ENCODE measurements around the gene CEP72. TPM values are rescaled to one million over a fixed set of nuclear protein-coding genes. Genes with fewer than 3 reads are reported as not detected.

Gene CEP72
- polyA plus RNA-seq, 1 donor = 12.6 TPM

DNA sequence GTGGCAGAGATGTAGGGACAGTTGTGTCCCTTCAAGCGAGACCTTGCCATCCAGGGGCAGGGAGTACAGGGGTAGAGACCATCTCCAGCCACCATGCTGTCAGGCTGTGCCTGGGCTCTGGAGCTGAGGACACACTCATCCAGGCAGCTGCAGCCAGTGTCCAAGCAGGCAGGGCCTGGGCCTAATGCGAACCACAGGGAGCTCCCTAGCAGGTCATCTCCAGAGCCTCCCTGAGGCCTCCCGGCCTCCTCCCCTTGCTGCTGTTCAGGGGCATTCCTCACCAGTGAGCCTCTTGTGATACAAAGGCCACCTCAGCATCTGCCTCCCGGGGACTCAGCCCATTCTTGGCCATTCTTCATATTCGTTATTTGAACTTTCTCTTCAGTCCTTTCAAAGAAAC, 46.0 kb downstream of the CEP72 start:
- DNase-seq = no peak

DNA sequence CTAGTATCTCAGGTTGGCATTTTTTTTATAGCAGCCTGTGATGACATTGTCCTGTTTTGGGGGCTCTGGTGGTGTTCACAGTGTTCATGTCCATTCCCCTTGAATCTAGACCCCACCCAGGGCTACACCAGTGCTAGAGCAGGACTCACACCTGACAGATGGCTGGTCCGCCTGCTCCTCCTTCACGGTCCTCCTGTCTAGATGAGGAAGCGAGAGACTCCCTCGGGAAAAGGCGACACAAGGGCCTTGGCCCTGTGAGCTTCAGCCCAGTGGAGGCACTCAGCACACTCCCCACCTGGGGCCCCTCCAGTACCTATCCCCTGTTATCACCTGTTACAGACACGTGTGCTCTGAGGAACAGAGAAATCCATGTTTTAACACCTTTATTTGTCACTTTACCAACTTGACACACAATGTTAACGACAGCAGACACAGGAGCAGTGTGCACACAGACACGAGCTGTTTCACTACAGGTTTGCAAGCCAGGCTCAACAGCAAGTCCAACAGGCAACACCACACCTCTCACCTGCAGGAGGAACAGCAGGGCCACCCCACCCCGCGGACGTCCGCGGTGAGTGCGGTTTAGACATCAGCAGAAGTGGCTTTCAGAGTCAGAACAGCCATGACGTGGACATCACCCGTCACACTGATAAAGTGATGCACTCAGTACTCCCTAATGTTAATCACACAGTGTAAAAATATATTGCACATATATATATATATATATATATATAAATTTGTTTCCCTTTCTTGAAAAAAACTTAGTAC, 47.5 kb downstream of the CEP72 start:
- no peak for DNase-seq

DNA sequence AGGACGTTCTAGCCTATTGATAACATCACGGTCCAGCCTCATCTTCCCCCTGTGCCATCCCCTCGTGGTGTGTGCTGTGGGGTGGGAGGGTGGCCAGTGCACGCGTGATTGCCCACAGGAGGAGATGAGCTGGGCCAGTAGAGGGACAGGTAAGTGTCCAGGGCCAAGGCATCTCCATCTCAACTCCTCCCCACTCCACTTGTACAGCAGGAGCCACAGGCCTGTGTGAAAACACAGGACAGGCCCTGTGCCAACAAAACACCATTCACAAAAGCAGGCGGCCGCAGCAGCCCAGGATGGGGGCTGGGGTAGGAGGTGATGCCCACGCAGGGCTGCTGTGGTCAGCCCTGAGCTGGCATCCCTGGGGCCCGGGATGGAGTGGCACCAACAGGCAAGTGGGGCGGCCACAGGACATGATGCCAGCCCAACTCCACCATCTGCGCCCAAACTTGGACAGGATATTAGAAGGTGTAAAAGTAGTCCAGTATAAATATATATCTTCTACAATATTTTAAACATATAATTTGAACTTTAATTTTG, 48.4 kb downstream of the CEP72 start:
- no peak for DNase-seq

DNA sequence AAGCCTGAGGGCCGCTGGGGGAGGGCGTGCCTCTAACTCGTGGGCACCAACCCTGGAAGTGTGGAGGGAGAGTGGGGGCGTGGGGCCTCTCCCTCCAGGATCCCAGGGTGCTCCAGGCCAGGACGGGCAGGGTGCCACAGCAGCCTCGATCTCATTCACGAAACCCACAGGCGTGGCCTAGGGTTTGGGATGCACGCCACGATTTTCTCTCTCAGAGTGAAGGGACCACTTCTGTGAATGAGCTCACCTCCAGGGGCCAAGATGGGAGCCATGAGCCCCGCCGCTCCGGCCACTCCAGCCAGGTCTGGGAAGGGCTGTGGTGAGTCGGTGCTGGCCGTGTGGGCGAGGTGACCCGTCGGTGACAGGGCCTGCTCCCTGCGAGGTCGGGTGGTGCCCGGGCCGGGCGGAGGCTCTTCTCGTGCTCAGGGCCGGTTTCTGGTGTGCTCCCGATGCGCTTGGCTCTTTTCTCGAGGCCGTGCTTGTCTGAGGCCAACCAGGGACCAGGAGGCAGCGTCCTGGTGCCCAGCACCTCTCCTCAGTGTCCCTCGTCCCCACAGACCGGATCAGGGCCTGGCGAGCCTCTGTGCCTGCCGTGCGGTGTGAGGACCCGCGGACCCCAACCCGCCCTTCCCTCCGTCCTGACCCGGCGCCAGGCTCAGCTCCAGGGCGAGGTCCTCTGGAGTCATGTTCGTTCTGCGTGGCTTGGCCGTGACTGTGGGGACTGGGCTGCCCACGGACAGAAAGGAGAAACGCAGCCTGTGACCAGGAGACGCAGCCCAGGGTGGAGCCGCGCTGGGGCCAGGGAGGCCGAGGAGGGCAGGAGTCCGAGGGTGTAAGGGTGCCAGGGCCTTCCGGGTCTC, 50.0 kb downstream of the CEP72 start:
- DNase-seq = no peak

DNA sequence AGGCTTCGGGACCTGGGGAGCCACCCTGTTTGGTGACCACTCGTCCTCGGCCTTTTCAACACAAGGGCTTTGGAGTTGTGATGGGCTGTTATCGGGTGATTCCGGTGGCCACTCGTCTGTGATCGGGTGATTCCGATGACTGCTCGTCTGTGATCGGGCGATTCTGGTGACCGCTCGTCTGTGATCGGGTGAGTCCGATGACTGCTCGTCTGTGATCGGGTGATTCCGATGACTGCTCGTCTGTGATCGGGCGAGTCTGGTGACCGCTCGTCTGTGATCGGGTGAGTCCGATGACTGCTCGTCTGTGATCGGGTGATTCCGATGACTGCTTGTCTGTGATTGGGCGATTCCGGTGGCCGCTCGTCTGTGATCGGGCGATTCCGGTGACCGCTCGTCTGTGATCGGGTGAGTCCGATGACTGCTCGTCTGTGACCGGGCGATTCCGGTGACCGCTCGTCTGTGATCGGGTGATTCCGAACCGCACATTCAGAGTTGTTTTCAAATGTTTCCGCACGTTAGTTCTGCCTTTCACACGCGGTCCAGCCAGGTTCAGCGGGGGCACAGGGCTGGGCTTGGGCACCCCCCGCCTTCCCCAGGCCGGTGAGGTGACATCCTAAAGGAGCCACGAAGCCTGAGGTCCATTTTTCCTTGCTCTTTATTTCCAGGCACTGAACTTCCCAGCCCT, 50.8 kb downstream of the CEP72 start:
- DNase-seq = no peak

DNA sequence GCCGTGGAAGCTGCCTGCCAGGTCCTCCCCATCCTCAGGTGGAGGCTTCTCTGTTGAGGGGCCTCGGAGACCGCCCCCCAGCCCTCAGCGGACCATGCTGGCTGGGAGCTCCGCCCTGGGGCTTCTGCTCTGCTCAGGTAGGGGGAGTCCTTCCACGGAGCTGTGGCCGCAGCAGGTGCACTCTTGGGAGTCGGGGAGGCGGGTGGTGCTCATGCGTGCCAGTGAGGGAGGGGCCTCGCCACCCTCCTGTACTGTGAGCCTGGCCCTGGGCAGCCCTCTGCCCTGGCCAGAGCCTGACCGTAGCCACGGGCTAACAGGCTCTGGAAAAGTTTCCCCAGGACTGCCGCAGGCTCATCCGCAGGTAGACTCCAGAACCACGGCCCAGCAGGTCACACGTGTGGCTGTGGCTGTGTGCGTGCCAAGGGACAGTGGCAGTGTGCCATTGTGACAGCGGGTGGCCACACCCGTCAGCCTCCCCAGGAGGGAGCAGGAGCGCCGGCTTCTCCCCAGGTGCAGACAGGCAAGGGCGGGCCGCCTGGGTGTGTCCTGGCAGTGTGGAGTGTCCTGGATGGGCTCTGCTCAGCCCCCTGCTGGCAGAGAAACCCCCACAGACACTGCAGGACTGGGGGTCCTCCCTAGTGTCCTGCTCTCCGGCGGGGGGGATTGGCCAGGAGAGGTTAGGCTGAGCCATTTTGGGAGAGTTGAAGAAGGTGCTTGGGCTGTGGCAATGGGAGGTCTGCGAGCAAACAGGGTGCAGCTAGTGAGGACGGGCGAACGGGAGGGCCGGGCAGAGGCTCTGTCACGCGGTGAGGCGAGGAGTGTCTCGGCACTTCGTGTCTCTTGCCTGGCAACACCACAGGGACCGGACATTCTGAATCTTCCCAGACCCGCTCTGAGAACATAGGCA, 51.5 kb downstream of the CEP72 start:
- DNase-seq = no peak

DNA sequence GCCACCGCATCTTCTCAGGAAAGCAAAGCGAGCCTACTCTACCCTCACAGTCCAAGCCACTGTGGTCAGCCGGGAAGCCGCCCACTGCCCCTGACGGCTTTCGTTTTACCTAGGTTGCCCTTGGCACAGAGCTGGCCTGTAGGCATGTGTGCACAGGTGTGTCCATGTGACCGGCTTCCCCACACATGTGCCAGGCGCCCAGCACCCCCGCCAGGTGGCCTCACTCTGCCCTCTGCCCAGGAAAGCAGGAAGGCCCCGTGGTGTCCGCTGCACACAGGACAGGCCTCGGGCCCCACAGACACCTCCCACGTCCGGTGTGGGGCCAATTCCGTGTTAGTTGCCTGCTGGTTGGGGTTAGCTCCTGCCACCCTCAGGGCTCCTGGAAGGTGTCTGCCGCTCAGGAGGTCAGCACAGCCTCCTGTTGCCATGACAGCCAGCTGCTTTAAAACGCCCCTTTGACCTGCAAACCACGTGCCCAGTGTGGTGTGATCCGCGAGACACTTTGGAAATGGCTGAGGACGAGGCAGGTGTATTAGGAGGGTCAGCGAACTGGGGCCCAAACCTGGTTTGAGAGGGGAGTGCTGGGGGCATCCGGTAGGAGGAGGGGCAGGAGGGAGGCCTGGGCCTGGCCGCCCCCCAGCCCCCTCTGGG, 52.3 kb downstream of the CEP72 start:
- DNase-seq = no peak

DNA sequence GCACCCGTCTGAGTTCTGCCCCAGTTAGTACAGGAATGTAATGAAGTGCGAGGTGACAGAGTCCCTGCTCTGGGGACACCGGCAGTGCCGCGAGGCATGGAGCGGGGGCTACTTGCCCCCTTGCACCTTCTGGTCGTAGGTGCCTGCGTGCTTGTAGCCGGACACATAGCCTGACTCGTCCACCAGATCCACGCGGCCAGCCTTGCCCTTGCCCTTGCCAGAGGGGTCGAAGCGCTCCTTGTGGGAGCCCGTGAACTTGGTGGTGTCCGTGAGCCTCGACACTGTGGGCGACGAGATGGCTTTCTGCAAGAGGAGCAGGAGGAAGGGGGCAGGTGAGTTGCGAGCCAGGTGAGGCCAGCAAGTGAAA, 52.8 kb downstream of the CEP72 start:
- no peak for DNase-seq

DNA sequence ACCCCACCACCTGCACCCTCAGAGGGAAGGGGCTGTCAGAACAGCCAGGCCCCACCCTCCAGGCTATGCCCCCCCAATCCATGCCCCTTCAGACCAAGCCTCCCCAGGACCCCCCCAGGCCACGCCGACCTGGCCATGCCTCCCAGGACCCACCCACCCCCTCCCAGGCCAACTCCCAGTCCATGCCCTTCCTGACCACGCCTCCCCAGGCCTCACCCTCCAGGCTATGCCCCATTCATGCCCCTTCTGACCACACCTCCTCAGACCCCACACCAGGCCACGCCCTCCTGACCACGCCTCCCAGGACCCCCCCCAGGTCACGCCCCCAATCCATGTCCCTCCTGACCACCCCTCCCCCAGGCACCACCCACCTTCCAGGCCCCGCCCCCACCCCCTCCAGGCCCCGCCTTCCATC, 53.4 kb downstream of the CEP72 start:
- DNase-seq = no peak

DNA sequence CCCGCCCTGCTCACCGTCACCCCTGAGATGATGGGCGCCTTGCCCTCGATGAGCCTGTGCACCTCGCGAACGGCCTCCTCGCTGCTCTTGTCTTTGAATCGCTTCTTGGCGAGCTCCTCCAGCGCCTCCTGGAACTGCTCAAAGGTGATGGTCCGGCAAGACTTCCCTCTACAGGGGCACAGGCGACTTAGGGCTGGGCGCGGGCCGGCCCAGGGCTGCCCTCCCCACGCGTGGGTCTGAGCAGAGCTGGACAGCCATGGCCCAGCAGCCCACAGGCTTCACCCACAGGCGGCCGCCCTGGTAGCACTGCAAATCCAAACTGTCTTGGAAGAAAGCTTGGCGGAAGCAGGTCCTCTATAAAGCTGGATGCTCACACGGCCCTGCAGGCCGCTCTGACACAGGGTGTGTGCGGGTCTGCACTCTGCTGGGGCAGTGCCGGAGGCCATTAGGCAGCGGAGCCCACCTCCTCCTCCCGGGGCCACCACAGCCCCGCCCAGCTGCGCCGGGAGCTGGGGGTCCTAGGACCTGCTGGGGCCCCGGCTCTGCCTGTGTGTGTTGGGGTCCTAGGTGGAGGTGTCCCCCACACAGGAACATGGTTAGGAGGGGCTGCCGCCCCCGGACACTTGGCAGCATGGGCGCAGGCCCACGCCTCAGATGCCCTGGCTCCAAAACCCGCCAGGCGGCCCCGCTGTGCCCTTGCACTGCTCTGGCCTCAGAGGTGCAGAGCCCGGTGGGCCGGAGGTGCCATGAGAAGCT, 54.0 kb downstream of the CEP72 start:
- no peak for DNase-seq

DNA sequence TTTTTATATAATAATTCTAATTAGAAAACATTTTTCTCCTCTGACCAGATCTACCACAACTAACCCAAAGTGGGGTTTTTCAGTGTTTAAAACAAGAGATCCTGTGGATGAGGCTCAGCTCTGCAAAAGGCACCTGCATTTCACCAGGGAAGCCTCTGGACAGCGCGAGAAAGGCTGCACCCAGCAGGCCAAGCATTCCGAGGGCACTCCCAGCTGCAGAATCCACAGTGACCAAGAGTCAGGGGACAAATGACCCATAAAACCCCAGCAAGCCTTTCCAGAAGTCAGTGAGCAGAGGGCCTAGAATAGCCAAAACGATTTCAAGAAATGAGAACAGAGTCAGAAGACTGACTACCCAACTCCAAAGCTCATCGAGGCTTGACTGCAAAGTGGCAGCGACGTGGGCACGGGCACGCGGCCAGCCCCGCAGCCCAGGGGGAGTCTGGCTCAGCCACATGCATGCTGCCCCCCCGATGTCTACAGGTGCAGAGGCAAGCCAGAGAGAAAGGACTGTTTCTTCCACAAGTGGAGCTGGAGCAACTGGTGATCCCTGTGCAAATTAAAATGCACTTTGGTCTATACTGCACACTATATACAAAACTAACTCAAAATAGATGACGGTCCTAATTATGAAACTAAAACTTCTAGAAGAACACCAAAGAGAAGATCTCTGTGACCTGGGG, 54.8 kb downstream of the CEP72 start:
- DNase-seq = no peak

DNA sequence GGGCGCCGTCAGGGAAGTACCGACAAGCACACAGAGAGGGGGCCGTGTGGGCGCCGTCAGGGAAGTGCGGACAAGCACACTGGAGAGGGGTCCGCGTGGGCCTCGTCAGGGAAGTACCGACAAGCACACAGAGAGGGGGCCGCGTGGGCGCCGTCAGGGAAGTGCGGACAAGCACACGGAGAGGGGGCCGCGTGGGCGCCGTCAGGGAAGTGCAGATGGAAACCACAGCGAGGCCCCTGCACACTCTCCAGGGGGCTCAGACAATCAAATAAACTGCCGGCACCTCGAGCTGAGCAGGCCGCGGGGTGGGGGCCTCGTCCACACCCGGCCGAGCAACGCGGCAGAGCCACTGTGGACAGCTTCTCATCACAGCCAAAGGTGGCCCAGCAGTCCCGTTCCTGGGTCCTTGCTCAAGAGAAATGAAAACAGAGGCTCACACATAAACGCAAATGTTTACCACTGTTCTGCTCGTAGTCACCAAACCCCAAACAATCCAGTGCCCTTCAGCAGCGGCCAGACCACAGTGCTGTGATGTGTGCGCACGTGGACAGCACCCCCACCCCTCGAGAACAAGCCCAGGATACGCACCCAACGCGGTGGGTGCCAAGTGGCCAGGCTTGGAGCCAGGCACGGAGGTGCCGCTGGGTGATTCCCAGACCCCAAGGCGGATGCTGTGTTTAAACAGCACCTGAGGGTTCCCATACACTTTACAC, 56.3 kb downstream of the CEP72 start:
- no peak for DNase-seq

DNA sequence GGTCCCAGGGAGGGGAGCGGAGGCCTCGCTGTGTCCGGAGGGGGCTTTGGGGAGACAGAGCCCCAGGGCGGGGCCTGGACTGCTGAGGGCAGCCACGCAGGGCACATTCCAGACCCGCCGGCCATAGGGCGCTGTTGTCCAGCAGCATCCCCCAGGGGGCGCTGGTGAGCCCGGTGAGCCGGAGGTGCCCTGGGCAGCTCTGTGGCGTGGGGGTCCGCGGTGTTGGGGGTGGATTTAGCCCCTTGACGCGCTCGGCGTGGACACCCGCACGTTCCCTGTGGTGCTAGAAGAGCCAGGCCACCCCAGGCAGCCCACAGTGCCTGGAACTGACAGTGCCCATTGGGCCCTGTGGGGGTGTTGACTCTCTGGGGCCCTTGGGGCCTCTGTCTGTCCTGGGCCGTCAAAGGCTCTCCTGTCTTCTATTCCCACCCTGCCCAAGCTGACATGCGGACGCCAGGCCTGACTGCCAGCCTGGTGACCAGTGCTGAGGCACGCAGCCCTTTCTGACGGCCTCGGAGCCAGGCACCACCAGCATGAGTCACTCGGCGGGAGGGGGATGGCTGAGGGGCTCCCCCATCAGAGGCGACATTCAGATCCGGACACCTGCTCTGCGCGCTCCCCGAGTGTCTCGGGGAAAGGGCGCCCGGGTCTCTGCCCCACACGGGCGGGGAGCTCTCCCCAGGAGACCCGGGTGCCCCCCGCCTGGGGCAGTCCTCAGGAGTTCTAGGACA, 57.1 kb downstream of the CEP72 start:
- no peak for DNase-seq

DNA sequence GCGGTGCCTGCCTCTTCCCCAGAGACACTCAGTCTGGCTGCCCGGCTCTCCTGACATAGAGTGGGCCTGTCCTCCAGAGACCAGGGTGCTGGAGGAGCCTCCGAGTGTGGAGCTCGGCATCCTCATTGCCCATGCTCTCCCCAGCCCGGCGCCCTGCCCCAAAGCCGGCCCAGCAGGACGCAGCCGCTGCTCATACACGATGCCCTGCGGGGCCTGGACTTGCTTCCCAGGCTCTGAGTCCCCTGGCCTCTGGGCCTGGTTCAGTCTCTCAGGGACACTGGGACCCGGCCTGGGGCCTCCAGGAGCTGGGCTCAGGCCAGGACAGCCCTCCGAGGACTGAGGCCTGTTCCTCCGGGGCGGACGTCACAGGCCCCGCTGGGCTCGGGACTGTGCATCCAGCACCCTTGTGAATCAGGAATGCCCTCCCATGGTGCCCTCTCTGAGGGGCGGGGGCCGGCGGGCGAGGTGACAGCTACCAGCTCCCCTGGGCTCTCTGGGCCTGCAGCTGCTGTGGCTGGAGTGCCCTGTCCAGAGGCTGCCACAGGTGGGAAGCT, 57.8 kb downstream of the CEP72 start:
- no peak for DNase-seq

DNA sequence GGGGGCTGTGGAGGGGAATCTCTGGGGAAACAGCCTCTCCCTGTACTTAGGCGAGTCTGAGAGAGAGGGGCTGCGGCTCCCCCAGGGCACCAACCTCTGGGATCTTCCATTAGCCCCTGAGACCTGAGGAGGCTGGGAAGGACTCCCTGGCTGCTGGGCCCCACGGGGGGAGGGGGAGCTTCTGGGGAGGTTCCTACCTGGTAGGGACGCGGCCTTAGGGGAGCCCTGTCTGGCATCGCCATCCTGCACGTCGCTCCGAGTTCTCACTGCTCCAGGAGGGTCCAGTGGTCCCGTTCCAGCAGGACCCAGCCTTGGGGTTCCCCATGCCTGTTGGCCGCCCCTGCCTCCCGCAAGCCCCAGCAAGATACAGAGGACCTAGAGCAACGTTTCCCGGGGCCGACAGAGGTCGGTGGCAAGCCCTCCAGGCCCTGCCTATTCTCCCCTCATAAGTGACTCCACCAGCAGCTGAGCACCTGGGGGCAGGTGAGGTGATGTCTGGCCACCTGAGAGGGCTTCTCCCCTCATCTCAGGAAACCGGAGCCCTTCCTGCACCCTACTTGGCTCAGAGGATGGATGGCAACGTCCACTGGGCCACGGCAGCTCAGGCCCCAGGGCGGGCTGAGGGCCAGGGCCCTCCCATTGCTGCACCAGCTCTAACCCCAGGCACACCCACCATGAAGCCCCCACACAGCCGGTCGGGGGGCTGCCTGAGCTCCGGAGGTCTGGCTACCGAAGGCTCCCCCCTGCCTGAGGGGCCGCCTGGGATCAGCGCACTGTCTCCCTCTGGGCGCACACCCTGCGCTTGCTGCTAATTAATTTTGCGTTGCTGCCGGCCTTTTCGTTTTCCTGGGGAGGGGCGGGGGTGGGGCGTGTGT, 58.5 kb downstream of the CEP72 start:
- no peak for DNase-seq

DNA sequence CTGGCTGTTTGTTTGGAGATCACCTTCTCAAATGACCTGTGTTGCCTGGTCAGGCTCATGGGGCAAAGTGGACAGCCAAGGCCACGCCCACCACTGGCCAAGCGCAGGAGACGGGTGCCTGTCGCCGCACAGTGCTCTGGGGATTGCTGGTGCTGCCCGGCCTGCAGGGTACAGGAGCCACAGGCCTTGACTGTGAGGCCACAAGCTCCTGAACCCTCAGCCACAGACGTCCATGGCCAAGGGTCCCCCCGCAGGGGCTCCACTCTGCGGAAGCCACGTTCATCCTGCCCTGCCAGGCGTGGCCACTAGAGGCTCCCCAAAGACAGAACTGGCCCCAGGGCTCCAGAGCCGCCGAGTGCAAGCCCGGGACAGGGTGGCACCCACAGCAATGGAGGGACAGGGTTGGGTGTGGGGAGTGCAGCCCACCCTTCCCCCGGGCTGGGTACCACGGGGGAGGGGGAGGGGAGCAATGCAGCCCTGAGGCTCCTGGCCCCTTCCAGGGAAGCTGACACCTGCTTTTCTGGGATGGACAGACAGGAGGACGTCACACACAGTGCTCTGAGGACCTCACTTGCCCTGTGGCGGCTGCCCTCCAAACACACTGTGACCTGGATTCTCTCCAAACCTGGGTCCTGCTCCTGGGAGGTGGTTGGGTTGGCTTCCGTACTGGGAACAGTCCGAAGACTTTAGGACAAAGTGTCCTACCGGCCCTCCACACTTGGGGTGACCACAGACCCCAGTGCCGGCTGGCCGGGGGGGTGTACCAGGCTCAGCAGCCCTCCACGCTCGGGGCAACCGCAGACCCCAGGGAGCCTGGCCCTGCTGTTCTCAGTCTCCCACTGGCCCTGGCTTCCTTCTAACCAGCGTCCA, 59.6 kb downstream of the CEP72 start:
- DNase-seq = peak; percentile 63
